Stimulated activated CD4-positive, alpha-beta T cell treated with anti-CD3 and anti-CD28 coated beads, Interleukin-4, amount 100 ng/mL, for 24 hours (primary cell): Measurements from ENCODE around the gene PGRMC2.

Experiments used
- DNase-seq: peaks from one replicate; pipeline ENCODE4 v3.0.0-alpha.2; 2020

PGRMC2 gene

GRCh38 chr4:128287141-128287870 lies at the start of gene PGRMC2:
Gene PGRMC2, minus strand, starts transcription at chr4:128287813. Its CDS starts 23 bp downstream, at chr4:128287790.
- no peak for DNase-seq

- no peak for DNase-seq
Measured at GRCh38 chr4:128335541-128335940, 47.9 kb upstream of the PGRMC2 start.

GRCh38 chr4:128334256-128334655 lies 46.6 kb upstream of the PGRMC2 start:
- DNase-seq, result no peak

GRCh38 chr4:128333309-128334018 lies 45.9 kb upstream of the PGRMC2 start:
- DNase-seq, result no peak

GRCh38 chr4:128332081-128332480 lies 44.5 kb upstream of the PGRMC2 start:
- DNase-seq, result no peak

GRCh38 chr4:128329638-128330037 lies 42.0 kb upstream of the PGRMC2 start:
- no peak for DNase-seq

- no peak for DNase-seq
Measured at GRCh38 chr4:128328106-128328505, 40.5 kb upstream of the PGRMC2 start.

GRCh38 chr4:128323401-128323800 lies 35.8 kb upstream of the PGRMC2 start:
- no peak for DNase-seq

- DNase-seq, result no peak
Measured at GRCh38 chr4:128322986-128323385, 35.4 kb upstream of the PGRMC2 start.

- no peak for DNase-seq
Measured at GRCh38 chr4:128322311-128322710, 34.7 kb upstream of the PGRMC2 start.

- DNase-seq, result no peak
Measured at GRCh38 chr4:128320656-128321055, 33.0 kb upstream of the PGRMC2 start.

GRCh38 chr4:128315756-128316520 lies 28.3 kb upstream of the PGRMC2 start:
- no peak for DNase-seq

GRCh38 chr4:128311659-128312403 lies 24.2 kb upstream of the PGRMC2 start:
- DNase-seq, result no peak

- no peak for DNase-seq
Measured at GRCh38 chr4:128310266-128310697, 22.7 kb upstream of the PGRMC2 start.

- no peak for DNase-seq
Measured at GRCh38 chr4:128309585-128309984, 22.0 kb upstream of the PGRMC2 start.

GRCh38 chr4:128308986-128309385 lies 21.4 kb upstream of the PGRMC2 start:
- DNase-seq, result no peak

- no peak for DNase-seq
Measured at GRCh38 chr4:128307123-128307571, 19.5 kb upstream of the PGRMC2 start.

GRCh38 chr4:128305942-128306341 lies 18.3 kb upstream of the PGRMC2 start:
- DNase-seq, result no peak

- DNase-seq, result no peak
Measured at GRCh38 chr4:128303986-128304385, 16.4 kb upstream of the PGRMC2 start.

GRCh38 chr4:128303405-128303785 lies 15.8 kb upstream of the PGRMC2 start:
- no peak for DNase-seq

GRCh38 chr4:128301979-128302378 lies 14.4 kb upstream of the PGRMC2 start:
- no peak for DNase-seq

- no peak for DNase-seq
Measured at GRCh38 chr4:128299848-128300247, 12.2 kb upstream of the PGRMC2 start.

GRCh38 chr4:128298852-128299251 lies 11.2 kb upstream of the PGRMC2 start:
- no peak for DNase-seq
